Fibroblast of skin of scalp (primary cell): ENCODE data around the gene NKAIN2.

Experiments
- DNase-seq: peaks from one replicate; pipeline ENCODE4 v3.0.0-alpha.2; 2013

NKAIN2 gene

DNA sequence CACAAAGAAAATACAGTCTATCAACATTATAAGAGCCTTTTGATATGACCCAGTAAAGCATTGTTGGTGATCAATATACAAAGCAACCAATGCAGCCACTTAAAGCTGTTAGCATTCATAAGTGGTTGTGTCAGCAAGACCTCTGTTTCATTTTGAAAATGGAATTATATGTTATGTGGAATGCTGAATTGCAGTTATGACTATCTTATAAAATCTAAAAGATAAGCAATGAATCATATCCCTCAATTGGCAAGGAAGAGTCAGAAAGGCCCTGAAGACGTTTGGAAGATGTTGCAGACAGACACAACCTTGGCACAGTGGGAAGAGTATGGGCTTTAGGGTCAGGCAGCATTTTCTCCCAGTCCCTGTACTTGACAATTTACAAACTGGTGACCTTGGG is 1064.8 kb downstream of the NKAIN2 start:
- peak; percentile 49 for DNase-seq

DNA sequence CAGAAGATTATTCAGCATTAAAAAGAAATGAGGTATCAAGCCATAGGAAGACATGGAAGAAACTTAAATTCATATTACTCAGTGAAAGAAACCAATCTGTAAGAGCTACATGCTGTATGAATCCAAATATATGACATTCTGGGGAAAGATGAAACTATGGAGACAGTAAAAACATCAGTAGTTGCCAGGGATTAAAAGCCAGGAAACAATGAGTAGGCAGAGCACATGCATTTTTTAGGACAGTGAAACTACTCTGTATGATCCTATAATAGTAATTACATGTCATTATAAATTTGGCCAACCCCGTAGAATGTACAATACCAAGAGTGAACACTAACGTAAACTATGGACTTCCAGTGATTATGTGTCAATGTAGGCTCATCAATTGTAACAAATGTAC is 1065.8 kb downstream of the NKAIN2 start:
- peak; percentile 66 for DNase-seq

DNA sequence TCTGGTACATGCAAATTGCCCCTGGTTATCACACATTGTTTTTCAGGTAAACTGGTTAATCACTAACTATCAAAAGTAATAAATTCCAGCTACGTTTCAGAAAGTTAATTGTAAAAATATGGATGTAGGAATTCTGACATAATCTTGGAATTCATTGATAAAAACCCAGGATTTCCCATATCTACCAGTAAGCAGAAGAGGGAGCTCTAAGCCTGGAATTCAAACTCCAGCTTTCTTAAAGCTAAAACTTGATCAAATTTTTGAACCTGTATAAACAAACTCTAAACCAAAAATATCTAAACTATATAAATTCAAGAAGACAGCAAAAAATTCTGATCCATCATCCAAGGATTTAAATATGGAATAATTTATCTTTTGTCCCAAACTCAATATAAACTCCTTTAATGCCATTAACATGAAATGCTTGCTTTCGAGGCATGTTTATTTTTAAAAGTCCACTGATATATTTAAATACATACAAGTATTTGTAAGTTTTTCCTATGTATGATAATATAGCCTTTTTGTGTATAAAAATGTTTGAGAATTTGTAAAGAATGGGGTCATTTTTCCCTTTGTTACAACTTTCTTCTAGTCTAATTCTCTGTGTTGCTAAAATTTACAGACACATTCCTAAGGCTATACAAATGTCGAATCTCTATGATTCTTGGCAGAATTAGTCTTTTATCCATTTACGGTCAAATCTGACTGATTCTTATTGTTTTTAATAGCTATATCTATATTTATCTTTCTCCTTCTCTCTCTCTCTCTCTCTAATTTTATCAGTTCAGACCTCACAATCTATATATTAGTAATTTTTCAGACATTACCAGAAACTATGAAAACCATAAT is 1067.2 kb downstream of the NKAIN2 start:
- peak; percentile 58 for DNase-seq

GRCh38 chr6:124872361-124873065 is 1068.8 kb downstream of the NKAIN2 start:
- no peak for DNase-seq

GRCh38 chr6:124873066-124873410 is 1069.4 kb downstream of the NKAIN2 start:
- DNase-seq, result no peak
